Cerebellar nuclear complex (tissue), 1 donor: ENCODE results near the gene MATN3.

Experiments
- DNase-seq, 2 experiments: peaks; one replicate each; lab custom pipeline; 2025; lab: John Stamatoyannopoulos, UW

MATN3 gene

GRCh38 chr2:20035955-20036666 is 23.6 kb upstream of the MATN3 start:
- DNase-seq, result no peak

GRCh38 chr2:20034821-20035220 is 22.4 kb upstream of the MATN3 start:
- DNase-seq, result no peak

GRCh38 chr2:20034218-20034617 is 21.8 kb upstream of the MATN3 start:
- no peak for DNase-seq

- no peak for DNase-seq
Measured at GRCh38 chr2:20033322-20033721, 20.9 kb upstream of the MATN3 start.

GRCh38 chr2:20030224-20030623 is 17.8 kb upstream of the MATN3 start:
- no peak for DNase-seq

GRCh38 chr2:20027705-20028434 is 15.4 kb upstream of the MATN3 start:
- DNase-seq, result no peak

GRCh38 chr2:20027260-20027677 is 14.8 kb upstream of the MATN3 start:
- no peak for DNase-seq

- no peak for DNase-seq
Measured at GRCh38 chr2:20025065-20025786, 12.8 kb upstream of the MATN3 start.

- no peak for DNase-seq
Measured at GRCh38 chr2:20023688-20024087, 11.2 kb upstream of the MATN3 start.

- DNase-seq, result no peak
Measured at GRCh38 chr2:20021405-20022009, 9.0 kb upstream of the MATN3 start.

- no peak for DNase-seq
Measured at GRCh38 chr2:20019747-20020146, 7.3 kb upstream of the MATN3 start.

- no peak for DNase-seq
Measured at GRCh38 chr2:20018601-20019152, 6.2 kb upstream of the MATN3 start.

GRCh38 chr2:20016346-20016745 is 3.9 kb upstream of the MATN3 start:
- no peak for DNase-seq

GRCh38 chr2:20015482-20016083 is 3.1 kb upstream of the MATN3 start:
- no peak for DNase-seq

- DNase-seq, result no peak
Measured at GRCh38 chr2:20013126-20013849, 820 bp upstream of the MATN3 start.

- DNase-seq, result no peak
Measured at GRCh38 chr2:20012032-20012281, 511 bp downstream of the MATN3 start.

- no peak for DNase-seq
Measured at GRCh38 chr2:20011276-20012031, 1.0 kb downstream of the MATN3 start.

GRCh38 chr2:20008703-20009102 is 3.8 kb downstream of the MATN3 start:
- no peak for DNase-seq

- DNase-seq, result no peak
Measured at GRCh38 chr2:20005891-20006470, 6.5 kb downstream of the MATN3 start.

GRCh38 chr2:20005067-20005627 is 7.3 kb downstream of the MATN3 start:
- no peak for DNase-seq
